Activated CD8-positive, alpha-beta memory T cell treated with anti-CD3 and anti-CD28 coated beads, Interleukin-2, amount 50 U/mL, for 4 hours (primary cell): ENCODE results near the gene FAM163A.
"Not testable (repeated sequence)": the region's sequence is repeated elsewhere in the genome, so short reads cannot be mapped to it uniquely, and the experiment has no call there.

ENCODE experiments used
- DNase-seq: peaks from one replicate; pipeline ENCODE4 v3.0.0-alpha.2; 2020

FAM163A gene

GRCh38 chr1:179794669-179795068 is 51.6 kb downstream of the FAM163A start:
- DNase-seq, result no peak

GRCh38 chr1:179798213-179798863 is 55.2 kb downstream of the FAM163A start:
- no peak for DNase-seq

- no peak for DNase-seq
Measured at GRCh38 chr1:179798864-179799516, 55.9 kb downstream of the FAM163A start.

GRCh38 chr1:179800481-179800880 is 57.4 kb downstream of the FAM163A start:
- no peak for DNase-seq

GRCh38 chr1:179803104-179803503 is 60.0 kb downstream of the FAM163A start:
- DNase-seq, result no peak

- DNase-seq, result no peak
Measured at GRCh38 chr1:179803918-179804317, 60.8 kb downstream of the FAM163A start.

- DNase-seq, result not testable (repeated sequence)
Measured at GRCh38 chr1:179804417-179804816, 61.3 kb downstream of the FAM163A start.

- no peak for DNase-seq
Measured at GRCh38 chr1:179805291-179806195, 62.5 kb downstream of the FAM163A start.

- DNase-seq, result no peak
Measured at GRCh38 chr1:179806333-179806732, 63.2 kb downstream of the FAM163A start.

GRCh38 chr1:179807291-179807690 is 64.2 kb downstream of the FAM163A start:
- DNase-seq, result no peak

- no peak for DNase-seq
Measured at GRCh38 chr1:179807691-179808485, 64.8 kb downstream of the FAM163A start.

GRCh38 chr1:179808503-179808902 is 65.4 kb downstream of the FAM163A start:
- DNase-seq, result no peak

- peak; percentile 66 for DNase-seq
Measured at GRCh38 chr1:179809506-179810366, 66.6 kb downstream of the FAM163A start.

- DNase-seq, result no peak
Measured at GRCh38 chr1:179810367-179810715, 67.2 kb downstream of the FAM163A start.

GRCh38 chr1:179812501-179813292 is 69.6 kb downstream of the FAM163A start:
- DNase-seq, result no peak

GRCh38 chr1:179813626-179814545 is 70.8 kb downstream of the FAM163A start:
- DNase-seq, result no peak

- no peak for DNase-seq
Measured at GRCh38 chr1:179814546-179814838, 71.4 kb downstream of the FAM163A start.

GRCh38 chr1:179815641-179816040 is 72.5 kb downstream of the FAM163A start:
- DNase-seq, result no peak

- DNase-seq, result no peak
Measured at GRCh38 chr1:179816196-179816960, 73.3 kb downstream of the FAM163A start.
